HepG2 (cell line): ENCODE data around the gene GAL3ST3. TPM values are rescaled to one million over a fixed set of nuclear protein-coding genes. Genes with fewer than 3 reads are reported as not detected.

ENCODE experiments used
- CCAR2 ChIP-seq: fragments of 200-400 bp; formaldehyde crosslinking; optimal IDR thresholded peaks from 2 replicates; pipeline ENCODE3; 2018; ENCODE audit warnings: low read depth, mild to moderate bottlenecking, low read length, moderate library complexity
- ERF ChIP-seq: IDR thresholded peaks from 2 replicates; pipeline ENCODE4 v1.6.1; 2018; ENCODE audit warnings: missing biosample characterization, missing genetic modification reagents
- FOXP1 ChIP-seq, 2 experiments: fragments of 450-650 bp in 1 of 2; IDR thresholded peaks; 2 replicates each; pipeline ENCODE4 v1.6.1; 2017 to 2018; ENCODE audit warnings: antibody characterized with exemption in 1 of 2
- HNF4A ChIP-seq: sonication (generic); formaldehyde crosslinking; IDR thresholded peaks from 2 replicates; pipeline ENCODE4 v1.4.0; 2020; ENCODE audit warnings: missing genetic modification reagents
- HNRNPH1 ChIP-seq: fragments of 200-400 bp; formaldehyde crosslinking; optimal IDR thresholded peaks from 2 replicates; pipeline ENCODE3; 2017; ENCODE audit warnings: mild to moderate bottlenecking, low read depth, low read length
- JARID2 ChIP-seq: sonication (generic); formaldehyde crosslinking; IDR thresholded peaks from 2 replicates; pipeline ENCODE4 v1.8.1; 2023; ENCODE audit warnings: missing genetic modification reagents, inconsistent platforms; ENCODE audit not compliant: insufficient replicate concordance
- KLF16 ChIP-seq, 2 experiments: sonication (generic) in 1 of 2; formaldehyde crosslinking in 1 of 2; IDR thresholded peaks; 2 replicates each; pipeline versions ENCODE4 v1.6.1 to v1.8.0; 2016 to 2023; ENCODE audit warnings: missing genetic modification reagents in 2 of 2, missing compliant biosample characterization in 1 of 2
- MEF2D ChIP-seq: sonication (generic); formaldehyde crosslinking; IDR thresholded peaks from 2 replicates; pipeline ENCODE4 v1.5.1; 2020; ENCODE audit warnings: mild to moderate bottlenecking, missing genetic modification reagents
- MXD4 ChIP-seq: IDR thresholded peaks from 2 replicates; pipeline ENCODE4 v1.6.1; 2016; ENCODE audit warnings: mild to moderate bottlenecking, missing biosample characterization, missing genetic modification reagents
- PHF20 ChIP-seq: sonication (generic); formaldehyde crosslinking; IDR thresholded peaks from 2 replicates; pipeline ENCODE4 v1.5.0; 2020; ENCODE audit warnings: mild to moderate bottlenecking, missing genetic modification reagents
- RAD51 ChIP-seq: fragments of 450-650 bp; IDR thresholded peaks from 2 replicates; pipeline ENCODE4 v1.6.1; 2016; ENCODE audit warnings: borderline replicate concordance
- RBM39 ChIP-seq: fragments of 200-400 bp; formaldehyde crosslinking; IDR thresholded peaks from one replicate; pipeline ENCODE4 v1.6.1; 2018; ENCODE audit warnings: antibody characterized with exemption, mild to moderate bottlenecking, low read depth, low read length; ENCODE audit not compliant: poor library complexity, severe bottlenecking
- SIN3A ChIP-seq: IDR thresholded peaks from 2 replicates; pipeline ENCODE4 v1.6.1; 2011; ENCODE audit warnings: low read depth, mild to moderate bottlenecking, control low read depth, low read length, borderline replicate concordance
- SNAI1 ChIP-seq: sonication (generic); formaldehyde crosslinking; IDR thresholded peaks from 2 replicates; pipeline ENCODE4 v1.5.0; 2020; ENCODE audit warnings: mild to moderate bottlenecking, missing genetic modification reagents, borderline replicate concordance
- ZFP1 ChIP-seq: IDR thresholded peaks from 2 replicates; pipeline ENCODE4 v1.6.1; 2016
- ZNF510 ChIP-seq: sonication (generic); formaldehyde crosslinking; IDR thresholded peaks from 2 replicates; pipeline ENCODE4 v1.4.0; 2020; ENCODE audit warnings: low read depth, mild to moderate bottlenecking, missing genetic modification reagents
- ZNF543 ChIP-seq: sonication (generic); formaldehyde crosslinking; IDR thresholded peaks from 2 replicates; pipeline ENCODE4 v1.4.0; 2020; ENCODE audit warnings: mild to moderate bottlenecking, missing genetic modification reagents
- ZNF629 ChIP-seq: sonication (generic); formaldehyde crosslinking; conservative IDR thresholded peaks from 2 replicates; pipeline ENCODE4 v1.5.0; 2020; ENCODE audit warnings: missing genetic modification reagents
- ZNF678 ChIP-seq: sonication (generic); formaldehyde crosslinking; IDR thresholded peaks from 2 replicates; pipeline ENCODE4 v1.4.0; 2020; ENCODE audit warnings: mild to moderate bottlenecking, missing genetic modification reagents
- ZNF737 ChIP-seq: sonication (generic); formaldehyde crosslinking; IDR thresholded peaks from 2 replicates; pipeline ENCODE4 v1.5.0; 2020; ENCODE audit warnings: missing genetic modification reagents, mild to moderate bottlenecking, borderline replicate concordance
- polyA plus RNA-seq, 8 experiments: library from polyadenylated mRNA; depleted of rRNA in 3 of 8; stranded (reverse) in 7 of 8; unstranded in 1 of 8; fragments of >200 nt; fragmentation: Illumina TruSeq in 4 of 8; extraction: Trizol in 4 of 8; gene quantifications; 2 replicates each; pipeline versions ENCODE4 v1.2.1 to v1.2.3, GENCODE V29; 2011 to 2016; ENCODE audit warnings: low read depth in 4 of 8, missing spikeins in 1 of 8, mixed read lengths in 1 of 8; ENCODE audit not compliant: insufficient read depth in 1 of 8
- total RNA-seq, 5 experiments: library from RNA; depleted of rRNA; stranded (reverse); fragments of >200 nt; fragmentation: Illumina TruSeq; extraction: Trizol; gene quantifications; 2 replicates each; pipeline ENCODE4 v1.2.3, GENCODE V29; 2016; ENCODE audit warnings: low read depth in 1 of 5
- TF ChIP-seq, protein P1 (sequence below): sonication (generic); formaldehyde crosslinking; IDR thresholded peaks from 2 replicates; pipeline ENCODE4; 2020; ENCODE audit warnings: missing genetic modification reagents, mild to moderate bottlenecking, borderline replicate concordance
- TF ChIP-seq, protein P2 (sequence below): sonication (generic); formaldehyde crosslinking; IDR thresholded peaks from 2 replicates; pipeline ENCODE4 v1.8.0; 2022; ENCODE audit warnings: missing genetic modification reagents, mild to moderate bottlenecking, inconsistent platforms, borderline replicate concordance
- TF ChIP-seq, protein P3 (sequence below): sonication (generic); formaldehyde crosslinking; IDR thresholded peaks from 2 replicates; pipeline ENCODE4 v1.8.0; 2022; ENCODE audit warnings: missing genetic modification reagents, low read depth, mild to moderate bottlenecking, borderline replicate concordance
- TF ChIP-seq, protein P4 (sequence below): sonication (generic); formaldehyde crosslinking; IDR thresholded peaks from 2 replicates; pipeline ENCODE4 v1.5.0; 2020; ENCODE audit warnings: missing genetic modification reagents

Gene GAL3ST3
- total and polyA plus RNA-seq, 2 of the 13 experiments (the other 11 are each of a cell fraction or from before 2014, with no cell fraction given): not detected

DNA sequence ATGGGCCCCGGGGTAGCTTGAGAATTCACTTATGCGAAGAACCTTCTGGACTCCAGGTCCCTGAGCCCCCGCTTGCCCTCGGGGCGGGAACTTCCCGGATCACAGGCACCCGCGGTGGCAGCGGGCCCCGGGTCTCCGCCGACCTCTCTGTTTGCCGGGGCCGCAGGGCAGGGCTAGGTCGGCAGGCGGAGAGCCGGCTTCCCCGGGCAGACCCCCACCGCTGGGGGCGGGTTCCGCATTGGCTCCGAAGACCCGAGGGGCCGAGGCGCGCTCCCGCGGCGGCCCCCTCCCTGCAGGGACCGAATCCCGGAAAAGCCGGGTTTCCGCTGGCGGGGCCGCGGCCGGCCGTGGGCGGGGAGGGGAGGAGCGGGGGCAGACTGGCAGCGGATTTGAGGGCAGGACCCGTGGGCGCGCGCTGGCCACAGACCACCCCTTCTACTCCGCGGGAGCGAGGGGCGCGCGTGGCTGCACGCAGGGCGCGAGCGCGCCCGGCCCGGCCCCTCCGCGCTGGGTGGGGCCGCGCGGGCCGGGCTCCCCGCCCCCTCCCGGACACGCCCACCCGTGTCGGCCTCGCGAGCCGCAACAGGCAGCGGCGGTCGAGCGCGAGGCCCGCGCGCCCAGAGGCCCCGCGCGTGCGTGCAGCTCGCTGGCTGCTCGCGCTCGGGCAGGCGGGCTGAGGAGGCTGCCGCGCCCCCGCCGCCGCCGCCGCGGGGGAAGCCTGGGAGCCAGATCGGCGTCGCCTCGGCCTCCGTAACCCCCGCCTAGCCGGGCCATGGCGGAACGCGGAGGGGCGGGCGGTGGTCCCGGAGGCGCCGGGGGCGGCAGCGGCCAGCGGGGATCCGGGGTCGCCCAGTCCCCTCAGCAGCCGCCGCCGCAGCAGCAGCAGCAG lies 21.0 kb upstream of the GAL3ST3 start, which contains the start of gene PACS1 (continued):
- TF ChIP-seq RBM39 (no peak), ZNF543 (CRISPR knock-in tag) (no peak), ZNF678 (CRISPR knock-in tag) (no peak), ZFP1 (no peak), CCAR2 (no peak), ERF (CRISPR knock-in tag) (0 out of 2 replicates have a peak, but pooled peaks have one; percentile 23), PHF20 (CRISPR knock-in tag) (no peak), HNF4A (CRISPR knock-in tag) (no peak), SIN3A (peak; percentile 68; the same call in 1 of the 2 replicates), HNRNPH1 (no peak), KLF16 (CRISPR knock-in tag; IDR thresholded peaks at IDR 0.05) (0 out of 4 replicates have a peak, but pooled peaks of 1 of the 2 experiments have one; percentile 55), FOXP1 (IDR thresholded peaks at IDR 0.05) (no peak), FOXP1 (CRISPR knock-in tag; IDR thresholded peaks at IDR 0.05) (no peak), ZNF510 (CRISPR knock-in tag) (no peak), MXD4 (CRISPR knock-in tag) (0 out of 2 replicates have a peak, but pooled peaks have one; percentile 55), ZNF737 (CRISPR knock-in tag) (no peak), MEF2D (no peak), SNAI1 (CRISPR knock-in tag) (no peak), RAD51 (no peak), JARID2 (no peak), ZNF629 (CRISPR knock-in tag) (no peak)
- TF ChIP-seq, protein P1, sequence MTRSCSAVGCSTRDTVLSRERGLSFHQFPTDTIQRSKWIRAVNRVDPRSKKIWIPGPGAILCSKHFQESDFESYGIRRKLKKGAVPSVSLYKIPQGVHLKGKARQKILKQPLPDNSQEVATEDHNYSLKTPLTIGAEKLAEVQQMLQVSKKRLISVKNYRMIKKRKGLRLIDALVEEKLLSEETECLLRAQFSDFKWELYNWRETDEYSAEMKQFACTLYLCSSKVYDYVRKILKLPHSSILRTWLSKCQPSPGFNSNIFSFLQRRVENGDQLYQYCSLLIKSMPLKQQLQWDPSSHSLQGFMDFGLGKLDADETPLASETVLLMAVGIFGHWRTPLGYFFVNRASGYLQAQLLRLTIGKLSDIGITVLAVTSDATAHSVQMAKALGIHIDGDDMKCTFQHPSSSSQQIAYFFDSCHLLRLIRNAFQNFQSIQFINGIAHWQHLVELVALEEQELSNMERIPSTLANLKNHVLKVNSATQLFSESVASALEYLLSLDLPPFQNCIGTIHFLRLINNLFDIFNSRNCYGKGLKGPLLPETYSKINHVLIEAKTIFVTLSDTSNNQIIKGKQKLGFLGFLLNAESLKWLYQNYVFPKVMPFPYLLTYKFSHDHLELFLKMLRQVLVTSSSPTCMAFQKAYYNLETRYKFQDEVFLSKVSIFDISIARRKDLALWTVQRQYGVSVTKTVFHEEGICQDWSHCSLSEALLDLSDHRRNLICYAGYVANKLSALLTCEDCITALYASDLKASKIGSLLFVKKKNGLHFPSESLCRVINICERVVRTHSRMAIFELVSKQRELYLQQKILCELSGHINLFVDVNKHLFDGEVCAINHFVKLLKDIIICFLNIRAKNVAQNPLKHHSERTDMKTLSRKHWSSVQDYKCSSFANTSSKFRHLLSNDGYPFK: no peak; the same call in 1 of the 2 replicates
- TF ChIP-seq, protein P2, sequence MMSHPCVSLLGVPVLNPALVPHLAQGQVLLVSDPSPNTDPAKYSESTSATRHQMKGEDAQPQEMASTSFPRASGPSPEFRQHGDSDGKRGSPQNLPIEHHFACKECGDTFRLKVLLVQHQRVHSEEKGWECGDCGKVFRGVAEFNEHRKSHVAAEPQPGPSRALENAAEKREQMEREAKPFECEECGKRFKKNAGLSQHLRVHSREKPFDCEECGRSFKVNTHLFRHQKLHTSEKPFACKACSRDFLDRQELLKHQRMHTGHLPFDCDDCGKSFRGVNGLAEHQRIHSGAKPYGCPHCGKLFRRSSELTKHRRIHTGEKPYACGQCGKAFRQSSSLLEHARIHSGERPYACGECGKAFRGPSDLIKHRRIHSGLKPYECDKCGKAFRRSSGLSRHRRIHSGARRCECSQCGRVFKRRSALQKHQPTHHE (CRISPR knock-in tag): no peak
- TF ChIP-seq, protein P3, sequence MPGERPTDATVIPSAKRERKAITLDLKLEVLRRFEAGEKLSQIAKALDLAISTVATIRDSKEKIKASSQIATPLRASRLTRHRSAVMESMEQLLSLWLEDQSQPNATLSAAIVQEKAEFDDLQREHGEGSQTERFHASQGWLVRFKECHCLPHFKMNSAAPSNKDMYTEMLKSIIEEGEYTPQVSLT (CRISPR knock-in tag): no peak
- TF ChIP-seq, protein P4, sequence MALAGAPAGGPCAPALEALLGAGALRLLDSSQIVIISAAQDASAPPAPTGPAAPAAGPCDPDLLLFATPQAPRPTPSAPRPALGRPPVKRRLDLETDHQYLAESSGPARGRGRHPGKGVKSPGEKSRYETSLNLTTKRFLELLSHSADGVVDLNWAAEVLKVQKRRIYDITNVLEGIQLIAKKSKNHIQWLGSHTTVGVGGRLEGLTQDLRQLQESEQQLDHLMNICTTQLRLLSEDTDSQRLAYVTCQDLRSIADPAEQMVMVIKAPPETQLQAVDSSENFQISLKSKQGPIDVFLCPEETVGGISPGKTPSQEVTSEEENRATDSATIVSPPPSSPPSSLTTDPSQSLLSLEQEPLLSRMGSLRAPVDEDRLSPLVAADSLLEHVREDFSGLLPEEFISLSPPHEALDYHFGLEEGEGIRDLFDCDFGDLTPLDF (CRISPR knock-in tag): no peak
